Upper lobe of right lung (tissue), 1 donor: ENCODE results near the gene TEX36. TPM values are rescaled to one million over a fixed set of nuclear protein-coding genes. Genes with fewer than 3 reads are reported as not detected.

ENCODE experiments used
- ATAC-seq: fragments of 200-7000 bp; cut with Tn5 transposase; one replicate; pipeline ENCODE4 v1.9.1; 2020; ENCODE audit warnings: mild to moderate bottlenecking, moderate library complexity
- DNase-seq: peaks from one replicate; pipeline ENCODE4 v3.0.0-alpha.2; 2020
- H3K27ac ChIP-seq: fragments of 200-600 bp; one replicate; pipeline ENCODE4 v1.8.0; 2022
- H3K27me3 ChIP-seq: fragments of 200-600 bp; one replicate; pipeline ENCODE4 v1.8.0; 2022; ENCODE audit warnings: mild to moderate bottlenecking
- H3K36me3 ChIP-seq: fragments of 200-600 bp; one replicate; pipeline ENCODE4 v1.8.0; 2022
- H3K4me1 ChIP-seq: fragments of 200-600 bp; one replicate; pipeline ENCODE4 v1.8.0; 2022
- H3K4me3 ChIP-seq: fragments of 200-600 bp; one replicate; pipeline ENCODE4 v1.8.0; 2022; ENCODE audit warnings: mild to moderate bottlenecking
- H3K9me3 ChIP-seq: fragments of 200-600 bp; one replicate; pipeline ENCODE4 v1.8.0; 2022
- CTCF ChIP-seq: fragments of 200-600 bp; IDR thresholded peaks from one replicate; pipeline ENCODE4 v1.8.0; 2022; ENCODE audit warnings: antibody characterized with exemption
- intact Hi-C: fragments of 100-400 bp; cut with DNase I; formaldehyde crosslinking; loops from one replicate; pipeline ENCODE4 v1.11.0; 2022
- total RNA-seq: library from RNA; stranded (reverse); fragmentation: NEBNext Ultra II Directional; extraction: Animal tissue kit (Norgen Biotek cat#: 25700); gene quantifications from one replicate; pipeline ENCODE4 v1.2.1, GENCODE V29; 2021
- donor health status: DM: no; HTN: yes; CAD: no; lungs with severe emphysema.

TEX36 gene
- total RNA-seq, 1 donor from 2014 or later, result not detected

DNA sequence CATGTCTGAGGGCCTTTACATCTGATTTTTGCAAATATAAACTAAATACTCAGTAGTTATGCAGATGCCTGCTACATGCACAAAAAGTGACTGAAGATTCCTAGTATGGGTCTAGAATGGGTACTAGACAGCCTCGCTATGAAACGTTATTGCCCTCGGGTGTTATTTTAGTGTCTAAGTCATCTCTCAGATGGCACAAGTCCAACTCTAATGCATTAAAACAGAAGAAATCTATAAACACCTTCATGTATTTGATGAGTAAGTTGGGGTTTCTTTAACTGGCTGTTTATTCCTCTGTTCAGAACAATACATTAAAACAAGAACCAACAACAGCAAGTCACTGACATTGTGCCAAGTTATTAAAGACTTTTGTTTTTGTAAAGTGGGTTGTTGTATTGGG, 41.6 kb downstream of the TEX36 start:
- Histone ChIP-seq H3K36me3 (no peaks in the 10 kb centered on the region), H3K4me3 (no peak overlapping the region), H3K9me3 (no peaks in the 10 kb centered on the region), H3K27me3 (no peaks in the 10 kb centered on the region), H3K4me1 (no peaks in the 10 kb centered on the region), H3K27ac (no peak overlapping the region)
- intact Hi-C loops, result no loop called here
- TF ChIP-seq CTCF, result no peak
- ATAC-seq (no peak), DNase-seq (no peak)

GRCh38 chr10:125640653-125641052, 42.3 kb downstream of the TEX36 start:
- no peak overlapping the region for H3K27ac ChIP-seq
- no peak for TF ChIP-seq CTCF
- DNase-seq (no peak), ATAC-seq (no peak)
- no peaks in the 10 kb centered on the region for H3K27me3 ChIP-seq
- H3K36me3 ChIP-seq, result no peaks in the 10 kb centered on the region
- H3K9me3 ChIP-seq, result no peaks in the 10 kb centered on the region
- H3K4me3 ChIP-seq, result no peak overlapping the region
- intact Hi-C loops, result no loop called here
- H3K4me1 ChIP-seq, result no peaks in the 10 kb centered on the region

- intact Hi-C loops, result no loop called here
- DNase-seq (no peak), ATAC-seq (no peak)
- Histone ChIP-seq H3K27ac (no peak overlapping the region), H3K4me1 (no peaks in the 10 kb centered on the region), H3K27me3 (no peaks in the 10 kb centered on the region), H3K9me3 (no peaks in the 10 kb centered on the region), H3K4me3 (no peak overlapping the region), H3K36me3 (no peaks in the 10 kb centered on the region)
- no peak for TF ChIP-seq CTCF
Observed at GRCh38 chr10:125639846-125640245, 43.1 kb downstream of the TEX36 start.

- no peaks in the 10 kb centered on the region for H3K27me3 ChIP-seq
- no peak for TF ChIP-seq CTCF
- ATAC-seq (no peak), DNase-seq (no peak)
- no peak overlapping the region for H3K4me3 ChIP-seq
- H3K9me3 ChIP-seq, result no peaks in the 10 kb centered on the region
- no peaks in the 10 kb centered on the region for H3K4me1 ChIP-seq
- no peaks in the 10 kb centered on the region for H3K36me3 ChIP-seq
- H3K27ac ChIP-seq, result no peak overlapping the region
- intact Hi-C loops, result no loop called here
Observed at GRCh38 chr10:125638555-125638954, 44.4 kb downstream of the TEX36 start.

- no peak for TF ChIP-seq CTCF
- ATAC-seq, result no peak
- no peak for DNase-seq
Observed at GRCh38 chr10:125637496-125637895, 45.5 kb downstream of the TEX36 start.

GRCh38 chr10:125634606-125635005, 48.4 kb downstream of the TEX36 start:
- no peak for TF ChIP-seq CTCF
- H3K36me3 ChIP-seq, result no peaks in the 10 kb centered on the region
- DNase-seq, result no peak

More at GRCh38 chr10:125637496-125637895, 45.5 kb downstream of the TEX36 start:
- H3K36me3 ChIP-seq, result no peaks in the 10 kb centered on the region
- no peaks in the 10 kb centered on the region for H3K4me1 ChIP-seq
- H3K9me3 ChIP-seq, result no peaks in the 10 kb centered on the region
- H3K27ac ChIP-seq, result no peak overlapping the region
- H3K4me3 ChIP-seq, result no peak overlapping the region
- intact Hi-C loops, result no loop called here
- no peaks in the 10 kb centered on the region for H3K27me3 ChIP-seq

More at GRCh38 chr10:125634606-125635005, 48.4 kb downstream of the TEX36 start:
- ATAC-seq, result no peak
- no peaks in the 10 kb centered on the region for H3K27me3 ChIP-seq
- H3K4me1 ChIP-seq, result no peaks in the 10 kb centered on the region
- no peak overlapping the region for H3K27ac ChIP-seq
- intact Hi-C loops, result no loop called here
- no peak overlapping the region for H3K4me3 ChIP-seq
- no peaks in the 10 kb centered on the region for H3K9me3 ChIP-seq
